Measurements from ENCODE around the gene BBS9. TPM values are rescaled to one million over a fixed set of nuclear protein-coding genes. Genes with fewer than 3 reads are reported as not detected.

BBS9 gene
- total RNA-seq, 1 donor from 2014 or later = 11.1 TPM

- DNase-seq (ENCODE audit: low read depth, low spot score) = no peak
Observed at GRCh38 chr7:33127085-33127484, 2.3 kb upstream of the BBS9 start.

GRCh38 chr7:33128631-33128989, 754 bp upstream of the BBS9 start:
- no peak for DNase-seq (ENCODE audit: low read depth, low spot score)

- DNase-seq (ENCODE audit: low read depth, low spot score) = no peak
Observed at GRCh38 chr7:33129806-33130153, 416 bp downstream of the BBS9 start.

- DNase-seq (ENCODE audit: low read depth, low spot score) = no peak
Observed at GRCh38 chr7:33130184-33130583, 820 bp downstream of the BBS9 start.

- DNase-seq (ENCODE audit: low read depth, low spot score) = no peak
Observed at GRCh38 chr7:33137103-33137502, 7.7 kb downstream of the BBS9 start.

- DNase-seq (ENCODE audit: low read depth, low spot score) = no peak
Observed at GRCh38 chr7:33142585-33142984, 13.2 kb downstream of the BBS9 start.

GRCh38 chr7:33143996-33144718, 14.8 kb downstream of the BBS9 start:
- DNase-seq (ENCODE audit: low read depth, low spot score) = no peak

GRCh38 chr7:33145156-33145555, 15.8 kb downstream of the BBS9 start:
- no peak for DNase-seq (ENCODE audit: low read depth, low spot score)

- no peak for DNase-seq (ENCODE audit: low read depth, low spot score)
Observed at GRCh38 chr7:33152087-33152486, 22.7 kb downstream of the BBS9 start.

GRCh38 chr7:33155811-33156210, 26.4 kb downstream of the BBS9 start:
- no peak for DNase-seq (ENCODE audit: low read depth, low spot score)

GRCh38 chr7:33156441-33156840, 27.1 kb downstream of the BBS9 start:
- no peak for DNase-seq (ENCODE audit: low read depth, low spot score)

GRCh38 chr7:33157311-33157710, 27.9 kb downstream of the BBS9 start:
- DNase-seq (ENCODE audit: low read depth, low spot score) = no peak

- no peak for DNase-seq (ENCODE audit: low read depth, low spot score)
Observed at GRCh38 chr7:33157781-33158180, 28.4 kb downstream of the BBS9 start.

- DNase-seq (ENCODE audit: low read depth, low spot score) = no peak
Observed at GRCh38 chr7:33177876-33178275, 48.5 kb downstream of the BBS9 start.

GRCh38 chr7:33179519-33179918, 50.2 kb downstream of the BBS9 start:
- no peak for DNase-seq (ENCODE audit: low read depth, low spot score)

- DNase-seq (ENCODE audit: low read depth, low spot score) = no peak
Observed at GRCh38 chr7:33183504-33183903, 54.1 kb downstream of the BBS9 start.

GRCh38 chr7:33184828-33185227, 55.5 kb downstream of the BBS9 start:
- no peak for DNase-seq (ENCODE audit: low read depth, low spot score)

GRCh38 chr7:33185786-33186185, 56.4 kb downstream of the BBS9 start:
- peak; percentile 8 for DNase-seq (ENCODE audit: low read depth, low spot score)

- DNase-seq (ENCODE audit: low read depth, low spot score) = no peak
Observed at GRCh38 chr7:33186192-33186591, 56.8 kb downstream of the BBS9 start.

GRCh38 chr7:33190688-33191304, 61.4 kb downstream of the BBS9 start:
- no peak for DNase-seq (ENCODE audit: low read depth, low spot score)

GRCh38 chr7:33191340-33191739, 62.0 kb downstream of the BBS9 start:
- DNase-seq (ENCODE audit: low read depth, low spot score) = no peak

GRCh38 chr7:33192695-33193291, 63.4 kb downstream of the BBS9 start:
- DNase-seq (ENCODE audit: low read depth, low spot score) = no peak

GRCh38 chr7:33193308-33193864, 64.0 kb downstream of the BBS9 start:
- no peak for DNase-seq (ENCODE audit: low read depth, low spot score)

Data from pulmonary artery endothelial cell (primary cell).